ENCODE results near the gene ZSCAN21. TPM values are rescaled to one million over a fixed set of nuclear protein-coding genes. Genes with fewer than 3 reads are reported as not detected.
"Not testable (repeated sequence)": the region's sequence is repeated elsewhere in the genome, so short reads cannot be mapped to it uniquely, and the experiment has no call there.

The ZSCAN21 gene
- 10 to 100 TPM in 1 of 2 donors, 1 to 10 TPM in 1; 9.3 to 16.6 TPM for total RNA-seq

GRCh38 chr7:100049441-100050291, at the start of gene ZSCAN21:
Gene ZSCAN21 (plus strand): TSS chr7:100049774. CDS start chr7:100057007, 7,233 bp downstream.
- Histone ChIP-seq H3K27ac (peak within 1 kb of the TSS; percentile 93 to 97), H3K9me3 (no peaks in the 10 kb centered on the region), H3K27me3 (replicated peaks; ENCODE audit: insufficient read depth) (no peaks in the 10 kb centered on the region), H3K4me1 (ENCODE audit: control insufficient read depth in 1 of 2, low read depth in 2 of 2) (peaks cover 7 to 11% of the 10 kb centered on the region in 2 donors), H3K36me3 (no peaks in the 10 kb centered on the region), H3K4me3 (peak within 1 kb of the TSS; percentile 97)
- ATAC-seq (ENCODE audit: insufficient number of reproducible peaks, low FRiP score, low read depth) (peak; percentile 53), DNase-seq (ENCODE audit: low spot score) (peak; percentile 60)
- TF ChIP-seq, protein P1, sequence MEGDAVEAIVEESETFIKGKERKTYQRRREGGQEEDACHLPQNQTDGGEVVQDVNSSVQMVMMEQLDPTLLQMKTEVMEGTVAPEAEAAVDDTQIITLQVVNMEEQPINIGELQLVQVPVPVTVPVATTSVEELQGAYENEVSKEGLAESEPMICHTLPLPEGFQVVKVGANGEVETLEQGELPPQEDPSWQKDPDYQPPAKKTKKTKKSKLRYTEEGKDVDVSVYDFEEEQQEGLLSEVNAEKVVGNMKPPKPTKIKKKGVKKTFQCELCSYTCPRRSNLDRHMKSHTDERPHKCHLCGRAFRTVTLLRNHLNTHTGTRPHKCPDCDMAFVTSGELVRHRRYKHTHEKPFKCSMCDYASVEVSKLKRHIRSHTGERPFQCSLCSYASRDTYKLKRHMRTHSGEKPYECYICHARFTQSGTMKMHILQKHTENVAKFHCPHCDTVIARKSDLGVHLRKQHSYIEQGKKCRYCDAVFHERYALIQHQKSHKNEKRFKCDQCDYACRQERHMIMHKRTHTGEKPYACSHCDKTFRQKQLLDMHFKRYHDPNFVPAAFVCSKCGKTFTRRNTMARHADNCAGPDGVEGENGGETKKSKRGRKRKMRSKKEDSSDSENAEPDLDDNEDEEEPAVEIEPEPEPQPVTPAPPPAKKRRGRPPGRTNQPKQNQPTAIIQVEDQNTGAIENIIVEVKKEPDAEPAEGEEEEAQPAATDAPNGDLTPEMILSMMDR (IDR thresholded peaks at IDR 0.05): no peak

GRCh38 chr7:100000239-100000638, 49.3 kb upstream of the ZSCAN21 start:
- TF ChIP-seq, protein P1 (IDR thresholded peaks at IDR 0.05): no peak
- Histone ChIP-seq H3K36me3 (no peaks in the 10 kb centered on the region), H3K4me1 (ENCODE audit: control insufficient read depth in 1 of 2, low read depth in 2 of 2) (peaks cover 0 to 10% of the 10 kb centered on the region in 2 donors), H3K27me3 (replicated peaks; ENCODE audit: insufficient read depth) (no peaks in the 10 kb centered on the region), H3K27ac (no peak overlapping the region), H3K9me3 (no peaks in the 10 kb centered on the region), H3K4me3 (no peak overlapping the region)
- ATAC-seq (ENCODE audit: insufficient number of reproducible peaks, low FRiP score, low read depth): no peak
- DNase-seq (ENCODE audit: low spot score): no peak

GRCh38 chr7:100003711-100004661, 45.6 kb upstream of the ZSCAN21 start:
- TF ChIP-seq, protein P1 (IDR thresholded peaks at IDR 0.05): no peak
- DNase-seq (ENCODE audit: low spot score): no peak
- Histone ChIP-seq H3K4me3 (no peak overlapping the region), H3K36me3 (no peaks in the 10 kb centered on the region), H3K9me3 (no peaks in the 10 kb centered on the region), H3K27me3 (replicated peaks; ENCODE audit: insufficient read depth) (no peaks in the 10 kb centered on the region), H3K27ac (no peak overlapping the region), H3K4me1 (ENCODE audit: control insufficient read depth in 1 of 2, low read depth in 2 of 2) (no peaks in the 10 kb centered on the region)
- no peak for ATAC-seq (ENCODE audit: insufficient number of reproducible peaks, low FRiP score, low read depth)

GRCh38 chr7:100007887-100008286, 41.7 kb upstream of the ZSCAN21 start:
- Histone ChIP-seq H3K27me3 (replicated peaks; ENCODE audit: insufficient read depth) (no peaks in the 10 kb centered on the region), H3K36me3 (no peaks in the 10 kb centered on the region), H3K4me1 (ENCODE audit: control insufficient read depth in 1 of 2, low read depth in 2 of 2) (no peaks in the 10 kb centered on the region), H3K4me3 (no peak overlapping the region), H3K9me3 (no peaks in the 10 kb centered on the region), H3K27ac (no peak overlapping the region)
- no peak for ATAC-seq (ENCODE audit: insufficient number of reproducible peaks, low FRiP score, low read depth)
- DNase-seq (ENCODE audit: low spot score): no peak
- TF ChIP-seq, protein P1 (IDR thresholded peaks at IDR 0.05): no peak

- ATAC-seq (ENCODE audit: insufficient number of reproducible peaks, low FRiP score, low read depth) (no peak), DNase-seq (ENCODE audit: low spot score) (no peak)
These were observed 41.0 kb upstream of the ZSCAN21 start for GRCh38 chr7:100008525-100008924.

GRCh38 chr7:100009952-100010351, 39.6 kb upstream of the ZSCAN21 start:
- H3K36me3 ChIP-seq; H3K27me3 ChIP-seq (replicated peaks; ENCODE audit: insufficient read depth); H3K27ac ChIP-seq; ATAC-seq (ENCODE audit: insufficient number of reproducible peaks, low FRiP score, low read depth); H3K9me3 ChIP-seq; H3K4me3 ChIP-seq; DNase-seq (ENCODE audit: low spot score); H3K4me1 ChIP-seq (ENCODE audit: control insufficient read depth in 1 of 2, low read depth in 2 of 2): not testable (repeated sequence)

More at GRCh38 chr7:100008525-100008924, 41.0 kb upstream of the ZSCAN21 start:
- no peaks in the 10 kb centered on the region for H3K36me3 ChIP-seq
- H3K27ac ChIP-seq: no peak overlapping the region
- H3K4me3 ChIP-seq: no peak overlapping the region
- no peaks in the 10 kb centered on the region for H3K9me3 ChIP-seq
- no peaks in the 10 kb centered on the region for H3K4me1 ChIP-seq (ENCODE audit: control insufficient read depth in 1 of 2, low read depth in 2 of 2)
- TF ChIP-seq, protein P1 (IDR thresholded peaks at IDR 0.05): no peak
- H3K27me3 ChIP-seq (replicated peaks; ENCODE audit: insufficient read depth): no peaks in the 10 kb centered on the region

Measured in thoracic aorta (tissue), 2 donors.